Neural crest cell (in vitro differentiated cells): ENCODE measurements around the gene FLACC1. TPM values are rescaled to one million over a fixed set of nuclear protein-coding genes. Genes with fewer than 3 reads are reported as not detected.
"Not testable (repeated sequence)": the region's sequence is repeated elsewhere in the genome, so short reads cannot be mapped to it uniquely, and the experiment has no call there.

Experiments used
- DNase-seq: peaks from one replicate; pipeline ENCODE4 v3.0.0; 2021; ENCODE audit warnings: low read depth, mixed read lengths, low spot score
- H3K27ac Mint-ChIP-seq: one replicate; pipeline ENCODE4 v1.8.0; 2021; ENCODE audit warnings: mild to moderate bottlenecking, mixed read lengths; ENCODE audit not compliant: unreplicated experiment
- H3K27me3 Mint-ChIP-seq: 2 replicates; pipeline ENCODE4 v1.8.0; 2021; ENCODE audit warnings: low read depth, mild to moderate bottlenecking, mixed read lengths
- H3K36me3 Mint-ChIP-seq: 2 replicates; pipeline ENCODE4 v1.8.0; 2021; ENCODE audit warnings: low read depth, mild to moderate bottlenecking, mixed read lengths
- H3K4me1 Mint-ChIP-seq: 2 replicates; pipeline ENCODE4 v1.8.0; 2021; ENCODE audit warnings: mixed read lengths
- H3K4me3 Mint-ChIP-seq: one replicate; pipeline ENCODE4 v1.8.0; 2021; ENCODE audit warnings: mild to moderate bottlenecking, mixed read lengths
- H3K9me3 Mint-ChIP-seq: 2 replicates; pipeline ENCODE4 v1.8.0; 2021; ENCODE audit warnings: mixed read lengths
- CTCF ChIP-seq: fragments of 200-600 bp; sonication (generic); conservative IDR thresholded peaks from 2 replicates; pipeline ENCODE4 v1.5.0; 2021; ENCODE audit warnings: antibody characterized with exemption, mild to moderate bottlenecking
- total RNA-seq: library from RNA; stranded (reverse); gene quantifications from 2 replicates; pipeline ENCODE4 v1.2.1, GENCODE V29; 2021

FLACC1 gene
- total RNA-seq, 1 donor from 2014 or later: 1.0 TPM

DNA sequence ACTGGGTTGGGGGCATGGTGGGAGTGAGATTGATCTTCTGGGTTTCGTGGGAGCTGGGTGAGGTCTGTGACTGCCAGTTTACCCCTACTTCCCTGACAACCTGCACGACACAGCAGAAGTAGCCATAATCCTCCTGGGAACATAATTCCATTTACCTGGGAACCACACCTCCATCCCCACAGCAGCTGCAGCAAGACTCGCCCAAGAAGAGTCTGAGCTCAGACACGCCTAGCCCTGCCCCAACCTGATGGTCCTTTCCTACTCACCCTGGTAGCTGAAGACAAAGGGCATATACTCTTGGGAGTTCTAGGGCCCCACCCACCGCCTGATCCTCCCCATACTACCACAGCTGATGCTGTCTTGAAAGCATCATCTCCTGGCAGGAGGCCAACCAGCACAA, 43.8 kb downstream of the FLACC1 start:
- no peak for DNase-seq
- H3K9me3 Mint-ChIP-seq: peaks cover 8% of the 10 kb centered on the region
- H3K27me3 Mint-ChIP-seq: no peaks in the 10 kb centered on the region
- peaks cover 13% of the 10 kb centered on the region for H3K36me3 Mint-ChIP-seq
- no peak overlapping the region for H3K27ac Mint-ChIP-seq
- H3K4me1 Mint-ChIP-seq: no peaks in the 10 kb centered on the region
- no peak overlapping the region for H3K4me3 Mint-ChIP-seq
- TF ChIP-seq CTCF: no peak

- Mint-ChIP-seq H3K27me3 (no peaks in the 10 kb centered on the region), H3K36me3 (peaks cover 13% of the 10 kb centered on the region), H3K27ac (no peak overlapping the region), H3K9me3 (peaks cover 8% of the 10 kb centered on the region), H3K4me3 (no peak overlapping the region), H3K4me1 (no peaks in the 10 kb centered on the region)
- DNase-seq: no peak
- no peak for TF ChIP-seq CTCF
These were observed 48.2 kb downstream of the FLACC1 start for GRCh38 chr2:201308914-201309313.

DNA sequence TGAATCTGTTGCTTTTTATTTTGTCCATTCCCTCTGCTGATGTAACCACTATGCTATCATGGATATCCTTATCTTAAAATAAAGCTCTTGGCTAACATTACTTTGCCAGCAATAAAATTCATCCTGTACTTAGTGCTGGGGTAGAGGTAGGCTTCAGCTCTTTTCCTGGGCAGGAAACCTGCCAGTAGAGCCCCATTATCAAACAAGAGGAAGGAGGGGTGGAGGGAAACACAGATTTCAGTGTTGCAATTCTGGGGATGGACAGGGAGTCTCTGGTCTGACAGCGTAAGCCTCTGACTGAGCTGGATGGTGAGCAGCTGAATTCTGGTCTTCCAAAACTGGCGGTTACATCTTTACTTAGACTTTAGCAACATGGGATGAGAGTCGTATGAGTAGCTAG, 49.3 kb downstream of the FLACC1 start:
- no peak for DNase-seq
- Mint-ChIP-seq H3K4me3 (no peak overlapping the region), H3K27me3 (no peaks in the 10 kb centered on the region), H3K4me1 (no peaks in the 10 kb centered on the region), H3K36me3 (peaks cover 13% of the 10 kb centered on the region), H3K9me3 (peaks cover 8% of the 10 kb centered on the region), H3K27ac (no peak overlapping the region)
- TF ChIP-seq CTCF: no peak

- H3K27ac Mint-ChIP-seq, H3K9me3 Mint-ChIP-seq, H3K4me1 Mint-ChIP-seq: not testable (repeated sequence)
These were observed 57.2 kb downstream of the FLACC1 start for GRCh38 chr2:201299929-201300328.

DNA sequence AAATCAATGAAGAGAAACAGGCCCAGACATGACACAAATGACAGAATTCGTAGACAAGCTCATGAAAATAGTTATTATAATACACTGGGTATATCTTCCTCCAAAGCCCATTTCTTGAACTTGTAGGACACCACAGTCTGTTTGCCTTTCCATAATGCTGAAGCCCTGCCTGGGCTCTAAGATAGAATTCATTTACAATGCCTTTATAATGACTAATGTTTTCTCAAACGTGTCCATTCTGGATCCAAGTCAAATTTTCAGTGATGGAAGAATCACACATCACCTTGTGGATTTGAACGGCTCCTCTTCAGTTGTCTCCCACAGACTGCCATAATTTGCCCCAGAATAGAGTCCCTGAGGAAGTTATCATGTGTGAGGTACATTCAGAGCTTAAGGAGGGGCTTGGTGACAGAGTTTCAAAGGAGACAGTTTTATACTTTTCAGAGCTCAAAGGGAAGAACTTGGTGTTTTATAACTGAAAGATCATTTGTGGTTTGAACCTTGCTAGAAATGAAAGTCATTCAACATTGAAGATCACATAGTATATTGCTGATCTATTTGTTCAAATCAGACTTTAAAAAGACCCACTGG, 58.6 kb downstream of the FLACC1 start:
- Mint-ChIP-seq H3K4me1 (no peaks in the 10 kb centered on the region), H3K27me3 (no peaks in the 10 kb centered on the region), H3K27ac (no peak overlapping the region), H3K36me3 (peaks cover 16% of the 10 kb centered on the region), H3K4me3 (no peak overlapping the region), H3K9me3 (no peaks in the 10 kb centered on the region)
- TF ChIP-seq CTCF: no peak
- DNase-seq: no peak

More at GRCh38 chr2:201299929-201300328, 57.2 kb downstream of the FLACC1 start:
- not testable (repeated sequence) for DNase-seq, H3K27me3 Mint-ChIP-seq, H3K4me3 Mint-ChIP-seq
- peaks cover 16% of the 10 kb centered on the region for H3K36me3 Mint-ChIP-seq

GRCh38 chr2:201290457-201291148, 66.5 kb downstream of the FLACC1 start:
- H3K36me3 Mint-ChIP-seq: peaks cover 18% of the 10 kb centered on the region
- H3K4me1 Mint-ChIP-seq, H3K27ac Mint-ChIP-seq, H3K27me3 Mint-ChIP-seq, DNase-seq, H3K4me3 Mint-ChIP-seq, H3K9me3 Mint-ChIP-seq: not testable (repeated sequence)
